ENCODE measurements around the gene ORM1.

Gene ORM1

GRCh38 chr9:114281473-114282103, 41.3 kb upstream of the ORM1 start:
- Histone ChIP-seq H3K9me3 (ENCODE audit: control insufficient read depth, insufficient read depth, low read length) (no peaks in the 10 kb centered on the region), H3K36me3 (ENCODE audit: control insufficient read depth, insufficient read depth, low read length) (no peaks in the 10 kb centered on the region), H3K27me3 (ENCODE audit: control insufficient read depth, insufficient read depth, low read length) (no peaks in the 10 kb centered on the region), H3K4me3 (ENCODE audit: low read length) (no peak overlapping the region), H3K27ac (ENCODE audit: low read length) (no peak overlapping the region), H3K4me1 (ENCODE audit: control insufficient read depth, insufficient read depth, low read length) (no peaks in the 10 kb centered on the region)
- no CpG with 5 or more reads among the region's 12 CpGs for WGBS (ENCODE audit: insufficient coverage, insufficient read length)
- no peak for DNase-seq (ENCODE audit: low read depth, low spot score)

GRCh38 chr9:114282104-114282485, 40.8 kb upstream of the ORM1 start:
- no peak for DNase-seq (ENCODE audit: low read depth, low spot score)
- H3K4me1 ChIP-seq (ENCODE audit: control insufficient read depth, insufficient read depth, low read length) = no peaks in the 10 kb centered on the region; the same call in 1 of the 2 replicates
- no peaks in the 10 kb centered on the region for H3K9me3 ChIP-seq (ENCODE audit: control insufficient read depth, insufficient read depth, low read length)
- H3K27me3 ChIP-seq (ENCODE audit: control insufficient read depth, insufficient read depth, low read length) = no peaks in the 10 kb centered on the region
- no peak overlapping the region for H3K4me3 ChIP-seq (ENCODE audit: low read length)
- no peaks in the 10 kb centered on the region for H3K36me3 ChIP-seq (ENCODE audit: control insufficient read depth, insufficient read depth, low read length)
- no CpG with 5 or more reads among the region's 10 CpGs for WGBS (ENCODE audit: insufficient coverage, insufficient read length)
- no peak overlapping the region for H3K27ac ChIP-seq (ENCODE audit: low read length)

GRCh38 chr9:114282507-114282906, 40.4 kb upstream of the ORM1 start:
- no peaks in the 10 kb centered on the region; the same call in 1 of the 2 replicates for H3K4me1 ChIP-seq (ENCODE audit: control insufficient read depth, insufficient read depth, low read length)
- H3K4me3 ChIP-seq (ENCODE audit: low read length) = no peak overlapping the region
- WGBS (ENCODE audit: insufficient coverage, insufficient read length) = no CpG with 5 or more reads among the region's 6 CpGs
- no peaks in the 10 kb centered on the region for H3K9me3 ChIP-seq (ENCODE audit: control insufficient read depth, insufficient read depth, low read length)
- H3K27me3 ChIP-seq (ENCODE audit: control insufficient read depth, insufficient read depth, low read length) = no peaks in the 10 kb centered on the region
- H3K36me3 ChIP-seq (ENCODE audit: control insufficient read depth, insufficient read depth, low read length) = no peaks in the 10 kb centered on the region
- no peak overlapping the region for H3K27ac ChIP-seq (ENCODE audit: low read length)
- DNase-seq (ENCODE audit: low read depth, low spot score) = no peak

- Histone ChIP-seq H3K36me3 (ENCODE audit: control insufficient read depth, insufficient read depth, low read length) (no peaks in the 10 kb centered on the region), H3K27me3 (ENCODE audit: control insufficient read depth, insufficient read depth, low read length) (no peaks in the 10 kb centered on the region), H3K27ac (ENCODE audit: low read length) (no peak overlapping the region), H3K4me3 (ENCODE audit: low read length) (no peak overlapping the region), H3K9me3 (ENCODE audit: control insufficient read depth, insufficient read depth, low read length) (no peaks in the 10 kb centered on the region), H3K4me1 (ENCODE audit: control insufficient read depth, insufficient read depth, low read length) (peaks cover 2% of the 10 kb centered on the region)
- WGBS (ENCODE audit: insufficient coverage, insufficient read length) = no CpG with 5 or more reads among the region's 5 CpGs
- DNase-seq (ENCODE audit: low read depth, low spot score) = no peak
Measured at GRCh38 chr9:114282926-114283325, 40.0 kb upstream of the ORM1 start.

- Histone ChIP-seq H3K4me1 (ENCODE audit: control insufficient read depth, insufficient read depth, low read length) (peaks cover 4% of the 10 kb centered on the region), H3K4me3 (ENCODE audit: low read length) (no peak overlapping the region), H3K27me3 (ENCODE audit: control insufficient read depth, insufficient read depth, low read length) (no peaks in the 10 kb centered on the region), H3K27ac (ENCODE audit: low read length) (no peak overlapping the region), H3K36me3 (ENCODE audit: control insufficient read depth, insufficient read depth, low read length) (no peaks in the 10 kb centered on the region), H3K9me3 (ENCODE audit: control insufficient read depth, insufficient read depth, low read length) (no peaks in the 10 kb centered on the region)
- no peak for DNase-seq (ENCODE audit: low read depth, low spot score)
- no CpG with 5 or more reads among the region's 14 CpGs for WGBS (ENCODE audit: insufficient coverage, insufficient read length)
Measured at GRCh38 chr9:114283551-114284111, 39.3 kb upstream of the ORM1 start.

GRCh38 chr9:114284316-114285060, 38.4 kb upstream of the ORM1 start:
- WGBS (ENCODE audit: insufficient coverage, insufficient read length) = no CpG with 5 or more reads among the region's 11 CpGs
- no peaks in the 10 kb centered on the region for H3K36me3 ChIP-seq (ENCODE audit: control insufficient read depth, insufficient read depth, low read length)
- no peaks in the 10 kb centered on the region for H3K9me3 ChIP-seq (ENCODE audit: control insufficient read depth, insufficient read depth, low read length)
- DNase-seq (ENCODE audit: low read depth, low spot score) = no peak
- H3K4me1 ChIP-seq (ENCODE audit: control insufficient read depth, insufficient read depth, low read length) = peaks cover 6% of the 10 kb centered on the region
- H3K27me3 ChIP-seq (ENCODE audit: control insufficient read depth, insufficient read depth, low read length) = no peaks in the 10 kb centered on the region
- no peak overlapping the region for H3K27ac ChIP-seq (ENCODE audit: low read length)
- H3K4me3 ChIP-seq (ENCODE audit: low read length) = no peak overlapping the region

- Histone ChIP-seq H3K27me3 (ENCODE audit: control insufficient read depth, insufficient read depth, low read length) (no peaks in the 10 kb centered on the region), H3K27ac (ENCODE audit: low read length) (no peak overlapping the region), H3K9me3 (ENCODE audit: control insufficient read depth, insufficient read depth, low read length) (no peaks in the 10 kb centered on the region), H3K4me1 (ENCODE audit: control insufficient read depth, insufficient read depth, low read length) (peaks cover 6% of the 10 kb centered on the region), H3K36me3 (ENCODE audit: control insufficient read depth, insufficient read depth, low read length) (no peaks in the 10 kb centered on the region), H3K4me3 (ENCODE audit: low read length) (no peak overlapping the region)
- no CpG with 5 or more reads among the region's 20 CpGs for WGBS (ENCODE audit: insufficient coverage, insufficient read length)
- no peak for DNase-seq (ENCODE audit: low read depth, low spot score)
Measured at GRCh38 chr9:114285166-114285867, 37.6 kb upstream of the ORM1 start.

- no CpG with 5 or more reads among the region's 10 CpGs for whole genome bisulfite sequencing (ENCODE audit: insufficient coverage, insufficient read length)
- Histone ChIP-seq H3K4me1 (ENCODE audit: control insufficient read depth, insufficient read depth, low read length) (peaks cover 6% of the 10 kb centered on the region), H3K36me3 (ENCODE audit: control insufficient read depth, insufficient read depth, low read length) (no peaks in the 10 kb centered on the region), H3K9me3 (ENCODE audit: control insufficient read depth, insufficient read depth, low read length) (no peaks in the 10 kb centered on the region), H3K4me3 (ENCODE audit: low read length) (no peak overlapping the region), H3K27ac (ENCODE audit: low read length) (no peak overlapping the region), H3K27me3 (ENCODE audit: control insufficient read depth, insufficient read depth, low read length) (no peaks in the 10 kb centered on the region)
- no peak for DNase-seq (ENCODE audit: low read depth, low spot score)
Measured at GRCh38 chr9:114286146-114286679, 36.7 kb upstream of the ORM1 start.

- no CpG with 5 or more reads among the region's 16 CpGs for WGBS (ENCODE audit: insufficient coverage, insufficient read length)
- no peak overlapping the region for H3K4me3 ChIP-seq (ENCODE audit: low read length)
- no peaks in the 10 kb centered on the region for H3K9me3 ChIP-seq (ENCODE audit: control insufficient read depth, insufficient read depth, low read length)
- no peaks in the 10 kb centered on the region for H3K36me3 ChIP-seq (ENCODE audit: control insufficient read depth, insufficient read depth, low read length)
- peaks cover 6% of the 10 kb centered on the region for H3K4me1 ChIP-seq (ENCODE audit: control insufficient read depth, insufficient read depth, low read length)
- DNase-seq (ENCODE audit: low read depth, low spot score) = no peak
- H3K27ac ChIP-seq (ENCODE audit: low read length) = no peak overlapping the region
- H3K27me3 ChIP-seq (ENCODE audit: control insufficient read depth, insufficient read depth, low read length) = no peaks in the 10 kb centered on the region
Measured at GRCh38 chr9:114287001-114287762, 35.7 kb upstream of the ORM1 start.

GRCh38 chr9:114287763-114288192, 35.1 kb upstream of the ORM1 start:
- Histone ChIP-seq H3K27ac (ENCODE audit: low read length) (no peak overlapping the region), H3K4me1 (ENCODE audit: control insufficient read depth, insufficient read depth, low read length) (peaks cover 6% of the 10 kb centered on the region), H3K9me3 (ENCODE audit: control insufficient read depth, insufficient read depth, low read length) (no peaks in the 10 kb centered on the region), H3K4me3 (ENCODE audit: low read length) (no peak overlapping the region), H3K27me3 (ENCODE audit: control insufficient read depth, insufficient read depth, low read length) (no peaks in the 10 kb centered on the region), H3K36me3 (ENCODE audit: control insufficient read depth, insufficient read depth, low read length) (no peaks in the 10 kb centered on the region)
- WGBS (ENCODE audit: insufficient coverage, insufficient read length) = no CpG with 5 or more reads among the region's 15 CpGs
- DNase-seq (ENCODE audit: low read depth, low spot score) = no peak

All from iPS DF 6.9 (cell line).